Measurements from ENCODE around the gene MYL9.

DNA sequence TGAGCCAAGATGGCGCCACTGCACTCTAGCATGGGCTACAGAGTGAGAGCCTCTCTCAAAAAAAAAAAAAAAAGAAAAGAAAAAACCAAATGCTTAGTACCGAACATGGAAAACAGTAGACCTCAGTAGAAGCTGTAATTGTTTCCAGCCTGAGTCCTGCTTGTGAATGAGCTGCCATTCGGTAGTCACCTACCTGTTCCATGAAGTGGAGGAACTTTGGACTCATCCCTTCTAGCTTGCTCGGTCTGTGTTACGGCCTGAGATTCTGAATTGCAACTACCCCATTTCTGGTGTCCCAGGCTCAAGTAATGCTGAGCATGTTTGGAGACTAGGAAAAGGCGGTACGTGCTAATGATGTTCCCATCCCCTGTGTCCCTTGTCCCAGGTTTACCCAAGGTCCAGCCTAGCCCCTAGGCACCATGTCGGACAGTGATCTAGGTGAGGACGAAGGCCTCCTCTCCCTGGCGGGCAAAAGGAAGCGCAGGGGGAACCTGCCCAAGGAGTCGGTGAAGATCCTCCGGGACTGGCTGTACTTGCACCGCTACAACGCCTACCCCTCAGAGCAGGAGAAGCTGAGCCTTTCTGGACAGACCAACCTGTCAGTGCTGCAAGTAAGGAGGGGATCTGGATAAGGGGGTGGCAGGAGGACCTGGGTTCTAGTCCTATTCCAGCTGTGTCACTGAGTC is 37.2 kb downstream of the MYL9 start:
- no peak for TF ChIP-seq CTCF (IDR thresholded peaks at IDR 0.05)
- TF ChIP-seq POLR2A (IDR thresholded peaks at IDR 0.05) = no peak
- TF ChIP-seq POLR2AphosphoS5 (IDR thresholded peaks at IDR 0.05) = no peak
- TF ChIP-seq EP300 (IDR thresholded peaks at IDR 0.05) = no peak
